ENCODE measurements around the gene CLDN24.

Gene CLDN24

DNA sequence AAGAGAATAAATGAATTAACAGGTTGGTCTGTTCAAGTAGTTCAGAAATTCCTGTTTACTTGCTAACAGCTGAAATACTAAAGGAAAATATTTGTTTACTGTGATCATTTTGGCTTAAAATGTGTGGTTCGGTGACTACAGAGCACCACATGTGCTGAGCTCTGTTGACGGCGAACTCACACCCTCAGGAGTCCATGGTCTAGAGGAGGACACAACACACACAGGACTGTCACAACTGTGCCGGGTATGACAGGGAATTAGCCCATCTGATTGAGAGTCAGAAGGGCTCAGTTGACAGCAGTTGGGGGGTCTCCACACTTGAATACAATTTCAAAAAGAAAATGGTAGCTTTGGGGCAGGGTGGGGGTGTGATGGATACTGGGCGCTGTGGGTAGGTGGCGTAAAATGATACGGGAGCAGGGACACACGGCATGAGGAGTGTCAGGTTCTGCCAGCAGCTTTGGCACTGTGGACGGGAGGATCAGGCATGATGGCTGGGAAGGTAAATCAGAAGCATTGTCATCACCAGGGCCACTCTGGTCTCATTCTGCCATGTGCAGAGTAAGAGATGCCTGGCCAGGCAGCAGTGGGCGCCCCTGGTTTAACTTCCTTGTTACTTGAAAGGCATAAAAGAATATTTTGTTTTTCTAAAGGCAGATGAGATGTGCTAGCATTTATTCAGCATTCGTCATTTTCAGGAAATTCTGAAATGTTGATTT lies 35.5 kb downstream of the CLDN24 start:
- DNase-seq (ENCODE audit: low spot score): no peak
- TF ChIP-seq, protein P1, sequence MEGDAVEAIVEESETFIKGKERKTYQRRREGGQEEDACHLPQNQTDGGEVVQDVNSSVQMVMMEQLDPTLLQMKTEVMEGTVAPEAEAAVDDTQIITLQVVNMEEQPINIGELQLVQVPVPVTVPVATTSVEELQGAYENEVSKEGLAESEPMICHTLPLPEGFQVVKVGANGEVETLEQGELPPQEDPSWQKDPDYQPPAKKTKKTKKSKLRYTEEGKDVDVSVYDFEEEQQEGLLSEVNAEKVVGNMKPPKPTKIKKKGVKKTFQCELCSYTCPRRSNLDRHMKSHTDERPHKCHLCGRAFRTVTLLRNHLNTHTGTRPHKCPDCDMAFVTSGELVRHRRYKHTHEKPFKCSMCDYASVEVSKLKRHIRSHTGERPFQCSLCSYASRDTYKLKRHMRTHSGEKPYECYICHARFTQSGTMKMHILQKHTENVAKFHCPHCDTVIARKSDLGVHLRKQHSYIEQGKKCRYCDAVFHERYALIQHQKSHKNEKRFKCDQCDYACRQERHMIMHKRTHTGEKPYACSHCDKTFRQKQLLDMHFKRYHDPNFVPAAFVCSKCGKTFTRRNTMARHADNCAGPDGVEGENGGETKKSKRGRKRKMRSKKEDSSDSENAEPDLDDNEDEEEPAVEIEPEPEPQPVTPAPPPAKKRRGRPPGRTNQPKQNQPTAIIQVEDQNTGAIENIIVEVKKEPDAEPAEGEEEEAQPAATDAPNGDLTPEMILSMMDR (IDR thresholded peaks at IDR 0.05; ENCODE audit: extremely low read depth, insufficient read depth, missing control alignments): no peak
- in situ Hi-C loops (cut with MboI; ENCODE audit: low pct_unique_long_range_greater_than_20kb, low sequenced_read_pairs, unreplicated experiment): no loop called here

DNA sequence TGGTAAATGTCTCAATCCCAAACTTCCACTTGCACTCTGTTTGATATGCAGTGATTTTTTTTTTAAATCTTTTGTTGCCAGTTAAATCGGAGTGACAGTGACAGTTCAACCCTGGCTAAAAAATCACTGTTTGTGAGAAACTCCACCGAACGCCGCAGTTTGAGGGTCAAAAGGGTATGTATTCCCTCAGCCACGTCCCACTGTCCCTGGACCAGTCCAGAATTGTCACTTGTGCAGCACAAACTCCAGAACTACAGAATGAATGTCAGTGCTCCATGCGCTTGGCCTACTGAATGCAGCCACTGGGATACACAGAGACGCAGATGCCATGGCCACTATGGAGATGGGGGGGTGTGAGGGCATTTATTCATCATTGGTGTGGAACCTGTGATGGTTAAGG lies 36.3 kb downstream of the CLDN24 start:
- in situ Hi-C loops (cut with MboI; ENCODE audit: low pct_unique_long_range_greater_than_20kb, low sequenced_read_pairs, unreplicated experiment): no loop called here

DNA sequence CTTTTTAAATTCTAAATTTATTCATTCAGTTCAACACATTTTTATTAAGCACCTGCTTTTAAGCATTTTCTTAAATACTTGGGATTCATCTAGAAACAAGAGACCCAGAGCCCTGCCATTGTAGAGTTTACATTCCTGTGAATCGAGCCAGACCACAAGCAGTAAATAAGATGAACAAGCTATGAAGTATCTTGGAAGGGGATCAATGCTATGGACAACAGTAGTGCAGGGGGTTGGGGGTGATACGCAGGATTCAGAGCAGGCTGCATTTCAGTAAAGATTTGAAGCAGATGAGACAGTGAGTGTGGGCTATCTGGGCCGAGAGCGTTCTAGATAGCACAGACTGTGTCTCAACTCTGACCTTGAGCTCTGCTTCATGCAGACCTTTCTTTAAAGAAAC lies 37.3 kb downstream of the CLDN24 start:
- in situ Hi-C loops (cut with MboI; ENCODE audit: low pct_unique_long_range_greater_than_20kb, low sequenced_read_pairs, unreplicated experiment): no loop called here
- no peak for DNase-seq (ENCODE audit: low spot score)
- TF ChIP-seq, protein P1 (IDR thresholded peaks at IDR 0.05; ENCODE audit: extremely low read depth, insufficient read depth, missing control alignments): no peak

More for the DNA sequence above, 36.3 kb downstream of the CLDN24 start:
- no peak for DNase-seq (ENCODE audit: low spot score)
- TF ChIP-seq, protein P1 (IDR thresholded peaks at IDR 0.05; ENCODE audit: extremely low read depth, insufficient read depth, missing control alignments): no peak

DNA sequence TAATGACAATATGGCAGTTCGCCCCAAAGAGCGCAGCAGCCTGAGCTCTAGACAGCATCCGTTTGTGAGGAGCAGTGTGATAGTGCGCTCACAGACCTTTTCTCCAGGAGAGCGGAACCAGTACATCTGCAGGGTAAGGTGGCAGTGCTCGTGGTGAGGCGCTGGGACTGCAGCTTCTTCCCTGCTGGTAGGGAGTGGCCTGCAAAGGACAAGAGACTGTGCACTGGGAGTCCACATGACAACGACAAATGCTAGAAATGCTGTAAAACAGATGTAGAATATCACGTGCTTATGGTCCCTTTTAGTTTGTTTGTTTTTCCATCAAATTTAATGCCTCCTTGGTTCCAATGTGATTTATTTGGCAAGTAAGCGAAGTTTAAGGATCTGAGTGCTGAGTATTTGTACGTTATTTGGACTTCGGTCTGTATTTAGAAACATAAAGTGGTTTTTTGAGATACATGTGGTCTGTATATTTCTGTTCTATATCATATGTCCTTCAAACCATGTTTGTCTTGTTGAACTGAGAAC lies 37.9 kb downstream of the CLDN24 start:
- in situ Hi-C loops (cut with MboI; ENCODE audit: low pct_unique_long_range_greater_than_20kb, low sequenced_read_pairs, unreplicated experiment): no loop called here
- no peak for DNase-seq (ENCODE audit: low spot score)
- TF ChIP-seq, protein P1 (IDR thresholded peaks at IDR 0.05; ENCODE audit: extremely low read depth, insufficient read depth, missing control alignments): no peak

DNA sequence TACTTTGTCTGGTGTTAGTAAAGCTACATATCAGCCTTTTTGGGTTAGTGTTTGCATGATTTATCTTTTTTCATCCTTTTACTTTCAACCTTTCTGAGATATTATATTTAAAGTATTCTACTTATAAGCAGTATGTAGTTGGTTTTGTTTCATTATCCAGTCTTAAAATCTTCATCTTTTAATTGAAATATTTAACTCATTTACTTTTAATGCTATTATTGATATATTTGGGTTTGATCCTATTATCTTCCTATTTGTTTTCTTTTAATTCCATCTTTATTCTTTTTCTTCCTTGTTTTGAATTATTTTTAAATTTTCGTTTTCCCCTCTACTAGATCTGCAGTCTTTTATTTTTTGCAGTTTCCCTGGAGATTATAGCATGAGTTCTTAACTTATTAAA lies 46.1 kb downstream of the CLDN24 start:
- in situ Hi-C loops (cut with MboI; ENCODE audit: low pct_unique_long_range_greater_than_20kb, low sequenced_read_pairs, unreplicated experiment): no loop called here
- TF ChIP-seq, protein P1 (IDR thresholded peaks at IDR 0.05; ENCODE audit: extremely low read depth, insufficient read depth, missing control alignments): no peak
- no peak for DNase-seq (ENCODE audit: low spot score)

DNA sequence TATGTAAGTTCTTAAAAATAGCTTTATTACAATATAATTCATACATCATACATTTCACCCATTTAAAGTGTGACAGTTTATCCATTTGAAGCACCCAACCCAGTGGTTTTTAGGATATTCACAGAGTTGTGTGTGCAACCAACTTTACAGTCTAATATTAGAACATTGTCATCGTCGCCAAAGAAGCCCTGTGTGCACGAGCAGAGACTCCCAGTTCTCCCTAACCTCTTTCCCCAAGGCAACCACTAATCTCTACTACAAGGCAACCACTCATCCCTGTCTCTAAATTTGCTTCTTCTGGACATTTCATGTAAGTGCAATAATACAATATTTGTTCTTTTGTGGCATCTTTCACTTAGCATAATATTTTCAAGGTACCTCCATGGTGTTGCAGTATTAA lies 49.8 kb downstream of the CLDN24 start:
- TF ChIP-seq, protein P1 (IDR thresholded peaks at IDR 0.05; ENCODE audit: extremely low read depth, insufficient read depth, missing control alignments): no peak
- in situ Hi-C loops (cut with MboI; ENCODE audit: low pct_unique_long_range_greater_than_20kb, low sequenced_read_pairs, unreplicated experiment): loop anchor here (25.0 kb wide), 1 partner anchor 335 kb away; no protein-coding TSS in a partner anchor
- no peak for DNase-seq (ENCODE audit: low spot score)

Measured in GM13977 (cell line).